Common myeloid progenitor, CD34-positive (primary cell): Measurements from ENCODE around the gene PLD2.
A peak's percentile ranks its signal among the peaks of the same experiment; 100 is the strongest.

ENCODE experiments used
- CTCF ChIA-PET: fragments of 350-600 bp; sonication (Branson Sonifier 250); formaldehyde crosslinking; loops from one replicate; lab custom pipeline; 2021; ENCODE audit warnings: antibody characterized with exemption; lab: Charles Lee
- POLR2A ChIA-PET: fragments of 350-600 bp; sonication (Branson Sonifier 250); formaldehyde crosslinking; loops from one replicate; lab custom pipeline; 2021; ENCODE audit warnings: antibody characterized with exemption; lab: Charles Lee
- DNase-seq, 3 donors: peaks; one replicate each; pipeline versions ENCODE4 v3.0.0 to v3.0.0-alpha.2; 2013
- H3K27ac ChIP-seq, 2 experiments: 1 replicate in 1 of 2; 2 replicates in 1 of 2; pipeline ENCODE4 v1.7.0; 2013; ENCODE audit warnings: inconsistent platforms in 2 of 2, low read length in 2 of 2, mild to moderate bottlenecking in 2 of 2, low read depth in 1 of 2, moderate library complexity in 1 of 2; ENCODE audit not compliant: severe bottlenecking in 2 of 2, insufficient read depth in 1 of 2, poor library complexity in 1 of 2
- H3K27me3 ChIP-seq, 5 experiments: replicated peaks in 2 of 5; 1 replicate in 3 of 5; 2 replicates in 2 of 5; pipeline versions ENCODE4 v1.6.1 to v1.7.0; 2013; ENCODE audit warnings: low read length in 4 of 5, mild to moderate bottlenecking in 2 of 5, moderate library complexity in 2 of 5, inconsistent platforms in 1 of 5; ENCODE audit not compliant: insufficient read depth in 5 of 5, control insufficient read depth in 4 of 5
- H3K36me3 ChIP-seq, 4 experiments: 1 replicate in 2 of 4; 2 replicates in 2 of 4; pipeline versions ENCODE4 v1.6.1 to v1.7.0; 2013; ENCODE audit warnings: low read length in 3 of 4, control low read depth in 1 of 4, mild to moderate bottlenecking in 1 of 4; ENCODE audit not compliant: control insufficient read depth in 4 of 4, insufficient read depth in 4 of 4
- H3K4me1 ChIP-seq, 4 experiments: 1 replicate in 3 of 4; 2 replicates in 1 of 4; pipeline versions ENCODE4 v1.6.1 to v1.7.1; 2013; ENCODE audit warnings: low read length in 3 of 4, mild to moderate bottlenecking in 3 of 4, control low read depth in 1 of 4, inconsistent platforms in 1 of 4, moderate library complexity in 1 of 4; ENCODE audit not compliant: control insufficient read depth in 4 of 4, insufficient read depth in 4 of 4; ENCODE audit errors: control extremely low read depth in 1 of 4
- H3K4me3 ChIP-seq, 7 experiments: 1 replicate in 4 of 7; 2 replicates in 3 of 7; pipeline versions ENCODE4 v1.5.1 to v1.7.0; 2013; ENCODE audit warnings: mild to moderate bottlenecking in 7 of 7, low read length in 6 of 7, moderate library complexity in 6 of 7, inconsistent platforms in 2 of 7, low read depth in 2 of 7, control low read depth in 1 of 7; ENCODE audit not compliant: insufficient read depth in 4 of 7, control insufficient read depth in 1 of 7; ENCODE audit errors: extremely low read depth in 1 of 7
- H3K9me3 ChIP-seq, 5 experiments: 1 replicate in 4 of 5; 2 replicates in 1 of 5; pipeline versions ENCODE4 v1.6.1 to v1.7.1; 2013; ENCODE audit warnings: low read length in 4 of 5, mild to moderate bottlenecking in 2 of 5, inconsistent platforms in 1 of 5, low read depth in 1 of 5, moderate library complexity in 1 of 5; ENCODE audit not compliant: control insufficient read depth in 4 of 5, insufficient read depth in 2 of 5; ENCODE audit errors: control extremely low read depth in 1 of 5
- WGBS: methylation state at CpG from one replicate; pipeline ENCODE4 v1.1.5; 2013; ENCODE audit not compliant: insufficient coverage; 5-methylcytosine and 5-hydroxymethylcytosine counted together

The PLD2 gene

GRCh38 chr17:4769628-4770027 lies 37.3 kb upstream of the PLD2 start:
- Histone ChIP-seq H3K4me3 (no peak overlapping the region), H3K27me3 (peaks cover 0 to 7% (median 5%) of the 10 kb centered on the region in 5 experiments), H3K36me3 (no peaks in the 10 kb centered on the region), H3K9me3 (no peaks in the 10 kb centered on the region), H3K27ac (no peak overlapping the region), H3K4me1 (peaks cover 0 to 7% (median 6%) of the 10 kb centered on the region in 4 experiments)
- ChIA-PET CTCF (interaction anchor here (1.6 kb wide), 1 partner anchor 20 kb away, joined by 5 read pairs; no protein-coding TSS in a partner anchor), POLR2A (no interaction called here)
- 100% methylated on average over 1 of the region's 2 CpGs for WGBS
- no peak for DNase-seq

GRCh38 chr17:4771519-4772234 lies 35.3 kb upstream of the PLD2 start, which contains the start of gene TM4SF5:
TSS of gene TM4SF5 (plus strand) at chr17:4771886. CDS start at chr17:4771923, 37 bp downstream.
- DNase-seq = no peak
- 75% methylated on average over 10 of the region's 13 CpGs for WGBS
- CTCF ChIA-PET = interaction anchor here (0.6 to 0.9 kb wide), 2 partner anchors 9 to 12 kb away, joined by 3 to 6 read pairs; no protein-coding TSS in a partner anchor

GRCh38 chr17:4772235-4772613 lies 34.7 kb upstream of the PLD2 start:
- H3K36me3 ChIP-seq = no peaks in the 10 kb centered on the region
- 97% methylated on average over 9 of the region's 10 CpGs for WGBS
- no peak overlapping the region for H3K4me3 ChIP-seq
- no peak overlapping the region for H3K27ac ChIP-seq
- POLR2A ChIA-PET = no interaction called here
- peaks cover 0 to 7% (median 5%) of the 10 kb centered on the region in 5 experiments for H3K27me3 ChIP-seq
- CTCF ChIA-PET = interaction anchor here (0.9 kb wide), 1 partner anchor 9 kb away, joined by 6 read pairs; no protein-coding TSS in a partner anchor
- no peak for DNase-seq
- H3K4me1 ChIP-seq = no peaks in the 10 kb centered on the region
- H3K9me3 ChIP-seq = no peaks in the 10 kb centered on the region

More at GRCh38 chr17:4771519-4772234, 35.3 kb upstream of the PLD2 start, which contains the start of gene TM4SF5:
- no peak within 1 kb of the TSS for H3K4me3 ChIP-seq
- peaks cover 0 to under 1% (median under 1%) of the 10 kb centered on the region in 4 experiments for H3K4me1 ChIP-seq
- no peaks in the 10 kb centered on the region for H3K9me3 ChIP-seq
- no peaks in the 10 kb centered on the region for H3K36me3 ChIP-seq
- POLR2A ChIA-PET = no interaction called here
- H3K27ac ChIP-seq = no peak within 1 kb of the TSS
- H3K27me3 ChIP-seq = peaks cover 0 to 7% (median 5%) of the 10 kb centered on the region in 5 experiments

GRCh38 chr17:4777969-4778760 lies 28.8 kb upstream of the PLD2 start:
- Histone ChIP-seq H3K36me3 (no peaks in the 10 kb centered on the region), H3K9me3 (no peaks in the 10 kb centered on the region), H3K27me3 (peaks cover 0 to 33% (median 9%) of the 10 kb centered on the region in 5 experiments), H3K27ac (no peak overlapping the region), H3K4me3 (no peak overlapping the region), H3K4me1 (peaks cover 0 to 3% (median 0%) of the 10 kb centered on the region in 4 experiments)
- ChIA-PET CTCF (interaction anchor here (1.6 kb wide), 1 partner anchor 34 kb away, joined by 4 read pairs; no protein-coding TSS in a partner anchor), POLR2A (no interaction called here)
- no peak for DNase-seq
- WGBS = 93% methylated on average over 8 of the region's 9 CpGs

GRCh38 chr17:4780325-4780955 lies 26.5 kb upstream of the PLD2 start:
- H3K36me3 ChIP-seq = no peaks in the 10 kb centered on the region
- CTCF ChIA-PET = interaction anchor here (1.4 to 1.9 kb wide), 4 partner anchors 8 to 78 kb away, joined by 3 to 8 read pairs (median 5); partner anchors contain the start of gene GLTPD2
- no peak overlapping the region for H3K27ac ChIP-seq
- H3K9me3 ChIP-seq = no peaks in the 10 kb centered on the region
- H3K27me3 ChIP-seq = peaks cover 4 to 48% (median 19%) of the 10 kb centered on the region in 5 experiments
- DNase-seq = no peak
- H3K4me1 ChIP-seq = peaks cover 0 to 11% (median 2%) of the 10 kb centered on the region in 4 experiments
- WGBS = 92% methylated on average over 6 of the region's 11 CpGs
- POLR2A ChIA-PET = interaction anchor here (0.6 kb wide), 1 partner anchor 52 kb away, joined by 5 read pairs; no protein-coding TSS in a partner anchor
- no peak overlapping the region for H3K4me3 ChIP-seq

GRCh38 chr17:4782652-4783051 lies 24.3 kb upstream of the PLD2 start:
- WGBS = 29% methylated on average over 27 of the region's 28 CpGs
- Histone ChIP-seq H3K27ac (no peak overlapping the region), H3K36me3 (no peaks in the 10 kb centered on the region), H3K9me3 (no peaks in the 10 kb centered on the region), H3K4me1 (peaks cover 0 to 23% (median 11%) of the 10 kb centered on the region in 4 experiments), H3K27me3 (peaks cover 4 to 70% (median 33%) of the 10 kb centered on the region in 5 experiments), H3K4me3 (no peak overlapping the region)
- peak in 1 of 3 donors; percentile 26 for DNase-seq
- CTCF ChIA-PET = interaction anchor here (0.5 to 2.0 kb wide), 5 partner anchors 8 to 104 kb away, joined by 3 to 6 read pairs (median 4); no protein-coding TSS in a partner anchor
- POLR2A ChIA-PET = no interaction called here
